Muscle layer of colon (tissue), 2 donors: ENCODE results near the gene LCOR.
A peak's percentile ranks its signal among the peaks of the same experiment; 100 is the strongest.

Experiments used
- H3K27ac ChIP-seq: one replicate; pipeline ENCODE4 v1.7.0; 2013; ENCODE audit warnings: low read depth, mild to moderate bottlenecking, low read length, moderate library complexity
- H3K27me3 ChIP-seq, 2 donors: one replicate each; pipeline ENCODE4 v1.7.0; 2013; ENCODE audit warnings: low read length in 2 of 2, mild to moderate bottlenecking in 2 of 2; ENCODE audit not compliant: insufficient read depth in 2 of 2, control insufficient read depth in 1 of 2
- H3K36me3 ChIP-seq: one replicate; pipeline ENCODE4 v1.7.0; 2013; ENCODE audit warnings: mild to moderate bottlenecking, low read length; ENCODE audit not compliant: insufficient read depth
- H3K4me1 ChIP-seq: one replicate; pipeline ENCODE4 v1.7.0; 2013; ENCODE audit warnings: mild to moderate bottlenecking, low read length; ENCODE audit not compliant: insufficient read depth
- H3K4me3 ChIP-seq, 2 donors: one replicate each; pipeline ENCODE4 v1.7.0; 2013; ENCODE audit warnings: low read length in 2 of 2, low read depth in 1 of 2, mild to moderate bottlenecking in 1 of 2, moderate library complexity in 1 of 2
- H3K9ac ChIP-seq: one replicate; pipeline ENCODE4 v1.7.0; 2013; ENCODE audit warnings: low read length
- H3K9me3 ChIP-seq: one replicate; pipeline ENCODE4 v1.7.0; 2013; ENCODE audit warnings: mild to moderate bottlenecking, low read length
- donor health status: abdominal sarcoma.
- donor health status: Adenocarcinoma of cecum.

LCOR gene

GRCh38 chr10:97019213-97019844 lies 187.2 kb downstream of the LCOR start:
- H3K27me3 ChIP-seq = no peaks in the 10 kb centered on the region
- no peak overlapping the region for H3K9ac ChIP-seq
- no peak overlapping the region for H3K27ac ChIP-seq
- peaks cover 22% of the 10 kb centered on the region for H3K4me1 ChIP-seq
- no peaks in the 10 kb centered on the region for H3K9me3 ChIP-seq
- H3K4me3 ChIP-seq = no peak overlapping the region
- H3K36me3 ChIP-seq = no peaks in the 10 kb centered on the region

DNA sequence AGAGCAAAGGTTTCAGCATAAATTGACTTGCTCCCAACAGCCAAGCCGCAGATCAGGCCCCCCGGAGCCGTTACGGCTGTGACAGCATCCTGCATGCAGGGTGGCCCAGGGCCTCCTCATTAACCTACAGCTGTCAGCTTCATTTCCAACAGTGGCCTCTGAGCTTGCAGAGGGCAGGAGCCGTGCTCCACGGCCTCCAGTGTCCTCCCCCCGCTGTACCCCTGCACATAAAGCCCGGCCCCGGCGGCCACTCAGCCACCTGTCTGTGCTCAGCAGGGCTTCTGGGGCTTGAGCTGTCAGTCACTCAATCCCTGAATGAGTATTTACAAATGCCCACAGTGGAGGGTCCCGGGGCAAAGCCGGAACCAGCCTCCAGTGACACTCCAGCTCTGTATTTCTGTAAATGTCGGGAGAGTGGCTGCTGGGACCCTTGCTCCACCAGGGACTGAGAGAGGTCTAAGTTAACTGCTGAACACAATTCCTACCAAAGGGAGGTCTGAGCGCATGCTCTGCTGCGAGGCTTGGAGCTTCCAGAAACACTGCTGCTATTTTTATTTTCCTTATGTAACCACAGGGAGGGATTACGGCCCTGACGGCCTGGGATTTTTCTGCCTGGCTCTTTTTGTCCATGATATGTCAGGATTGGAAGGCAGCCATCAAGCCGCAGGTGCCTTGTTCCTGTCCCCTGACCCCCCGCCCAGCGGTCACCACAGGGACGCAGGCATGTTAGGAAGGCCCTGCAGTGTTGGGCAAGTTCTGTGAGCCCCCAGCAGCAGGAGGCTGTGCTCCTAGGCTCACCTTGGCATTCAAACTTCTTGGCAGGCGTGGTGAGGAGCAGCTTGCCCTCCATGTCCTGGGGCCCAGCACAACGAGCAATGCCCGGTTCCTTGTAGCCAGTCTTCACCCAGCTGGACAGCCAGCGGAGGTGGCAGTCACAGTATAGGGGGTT lies 188.6 kb downstream of the LCOR start:
- Histone ChIP-seq H3K36me3 (no peaks in the 10 kb centered on the region), H3K4me1 (peaks cover 24% of the 10 kb centered on the region), H3K4me3 (no peak overlapping the region), H3K9me3 (no peaks in the 10 kb centered on the region), H3K9ac (peak overlapping the region; percentile 8), H3K27me3 (no peaks in the 10 kb centered on the region), H3K27ac (peak overlapping the region; percentile 60)

- H3K9me3 ChIP-seq = no peaks in the 10 kb centered on the region
- H3K36me3 ChIP-seq = no peaks in the 10 kb centered on the region
- no peak overlapping the region for H3K9ac ChIP-seq
- no peaks in the 10 kb centered on the region for H3K27me3 ChIP-seq
- H3K4me1 ChIP-seq = peaks cover 24% of the 10 kb centered on the region
- no peak overlapping the region for H3K4me3 ChIP-seq
- no peak overlapping the region for H3K27ac ChIP-seq
These were observed 190.5 kb downstream of the LCOR start for GRCh38 chr10:97022616-97023015.

- peak overlapping the region in 1 of 2 donors; percentile 2 for H3K4me3 ChIP-seq
- no peak overlapping the region for H3K27ac ChIP-seq
- no peaks in the 10 kb centered on the region for H3K9me3 ChIP-seq
- H3K27me3 ChIP-seq = no peaks in the 10 kb centered on the region
- H3K9ac ChIP-seq = no peak overlapping the region
- H3K36me3 ChIP-seq = no peaks in the 10 kb centered on the region
- peaks cover 24% of the 10 kb centered on the region for H3K4me1 ChIP-seq
These were observed 191.5 kb downstream of the LCOR start for GRCh38 chr10:97023401-97024167.

DNA sequence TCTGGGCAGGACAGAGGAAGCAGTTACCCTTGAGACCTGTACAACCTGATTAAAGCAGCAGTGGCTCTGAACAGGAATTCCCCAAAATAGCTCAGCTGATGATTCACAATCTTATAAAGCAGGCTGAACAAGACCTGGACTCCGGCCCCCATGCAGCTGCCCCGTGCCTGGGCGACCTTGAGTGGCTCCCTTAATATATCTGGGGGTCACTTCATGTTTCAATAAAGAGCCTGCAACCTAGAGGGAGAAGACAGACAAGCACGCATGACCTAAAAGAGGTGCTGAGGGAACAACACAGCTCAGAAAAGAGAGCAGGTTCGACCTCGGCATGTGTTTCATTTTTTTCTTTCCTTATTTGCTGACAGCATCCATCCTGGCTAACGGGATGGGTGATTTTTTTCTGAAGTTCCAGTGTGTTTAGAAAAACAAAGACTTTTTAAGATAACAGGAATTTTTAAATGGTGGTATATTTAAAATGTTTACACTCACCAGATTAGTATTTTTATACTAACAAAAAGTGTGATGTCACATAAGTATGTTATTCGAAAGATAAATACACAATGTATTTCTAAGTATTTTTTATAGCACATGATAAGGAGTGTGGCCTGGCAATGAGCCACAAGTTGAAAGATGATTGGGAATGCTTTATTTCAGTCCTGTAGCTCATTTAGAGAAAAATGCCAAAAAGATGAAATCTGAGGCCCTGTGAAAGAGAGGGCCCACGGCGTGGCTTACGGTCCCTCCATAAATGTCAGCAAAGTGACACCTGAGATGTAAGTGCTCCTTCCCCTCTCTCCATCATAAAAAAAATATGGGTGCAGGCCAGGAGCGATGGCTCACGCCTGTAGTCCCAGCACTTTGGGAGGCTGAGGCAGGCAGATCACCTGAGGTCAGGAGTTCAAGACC lies 192.3 kb downstream of the LCOR start:
- Histone ChIP-seq H3K4me1 (peaks cover 24% of the 10 kb centered on the region), H3K27ac (no peak overlapping the region), H3K9ac (no peak overlapping the region), H3K9me3 (no peaks in the 10 kb centered on the region), H3K36me3 (no peaks in the 10 kb centered on the region), H3K27me3 (no peaks in the 10 kb centered on the region), H3K4me3 (peak overlapping the region in 1 of 2 donors; percentile 2)

DNA sequence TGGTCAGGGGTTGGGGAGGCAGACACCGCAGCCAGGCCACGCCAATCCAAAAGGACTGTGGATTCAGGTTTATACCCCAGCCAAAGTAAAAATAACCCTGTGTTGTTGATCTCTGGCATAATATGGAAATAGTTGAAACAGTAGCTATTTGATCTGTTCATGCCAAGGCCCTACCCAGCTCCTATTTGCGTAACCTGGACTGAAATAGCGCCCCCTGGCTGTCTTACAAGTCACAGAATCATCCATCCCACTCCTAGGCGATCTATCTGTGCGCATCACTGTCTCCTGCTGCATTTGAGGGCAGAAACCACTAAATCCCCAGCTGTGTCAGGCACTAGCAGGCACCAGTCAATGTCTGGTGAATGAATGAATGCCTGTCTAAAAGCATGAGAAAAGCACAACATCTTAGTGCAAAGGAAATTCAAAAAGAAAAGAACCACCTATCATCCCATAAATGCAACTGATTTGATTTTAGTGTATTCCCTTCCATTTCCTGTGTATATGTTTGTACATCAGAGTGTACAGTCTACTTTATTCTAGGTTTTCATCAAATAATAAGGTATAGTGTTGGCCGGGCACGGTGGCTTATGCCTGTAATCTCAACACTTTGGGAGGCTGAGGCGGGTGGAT lies 193.6 kb downstream of the LCOR start:
- Histone ChIP-seq H3K9ac (no peak overlapping the region), H3K4me3 (no peak overlapping the region), H3K9me3 (no peaks in the 10 kb centered on the region), H3K36me3 (no peaks in the 10 kb centered on the region), H3K27ac (no peak overlapping the region), H3K27me3 (no peaks in the 10 kb centered on the region), H3K4me1 (peaks cover 16% of the 10 kb centered on the region)

- Histone ChIP-seq H3K27ac (no peak overlapping the region), H3K36me3 (no peaks in the 10 kb centered on the region), H3K9me3 (no peaks in the 10 kb centered on the region), H3K27me3 (no peaks in the 10 kb centered on the region), H3K9ac (no peak overlapping the region), H3K4me1 (peaks cover 10% of the 10 kb centered on the region), H3K4me3 (no peak overlapping the region)
These were observed 196.2 kb downstream of the LCOR start for GRCh38 chr10:97028126-97028831.

DNA sequence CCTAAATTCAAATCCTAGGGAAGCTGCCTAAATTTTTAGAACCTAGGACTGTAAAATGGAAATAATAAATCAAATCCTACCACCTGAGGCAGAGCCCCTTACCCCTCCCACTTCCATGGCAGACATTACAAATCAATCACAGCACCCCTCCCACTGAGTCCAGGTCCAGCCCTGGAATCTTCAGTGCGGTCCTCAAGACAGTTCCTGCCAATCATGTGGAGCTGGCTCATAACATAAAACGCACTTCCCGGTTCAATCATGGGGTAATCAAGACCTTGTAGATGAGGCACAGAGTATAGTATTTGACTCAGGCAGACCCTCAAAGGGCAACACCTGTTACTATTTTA lies 196.7 kb downstream of the LCOR start:
- Histone ChIP-seq H3K4me3 (no peak overlapping the region), H3K27me3 (no peaks in the 10 kb centered on the region), H3K27ac (no peak overlapping the region), H3K9ac (no peak overlapping the region), H3K9me3 (no peaks in the 10 kb centered on the region), H3K36me3 (no peaks in the 10 kb centered on the region), H3K4me1 (peaks cover 7% of the 10 kb centered on the region)

GRCh38 chr10:97029271-97029670 lies 197.2 kb downstream of the LCOR start:
- no peaks in the 10 kb centered on the region for H3K36me3 ChIP-seq
- H3K27me3 ChIP-seq = no peaks in the 10 kb centered on the region
- peaks cover 3% of the 10 kb centered on the region for H3K4me1 ChIP-seq
- H3K4me3 ChIP-seq = no peak overlapping the region
- H3K9me3 ChIP-seq = no peaks in the 10 kb centered on the region
- no peak overlapping the region for H3K9ac ChIP-seq
- no peak overlapping the region for H3K27ac ChIP-seq

DNA sequence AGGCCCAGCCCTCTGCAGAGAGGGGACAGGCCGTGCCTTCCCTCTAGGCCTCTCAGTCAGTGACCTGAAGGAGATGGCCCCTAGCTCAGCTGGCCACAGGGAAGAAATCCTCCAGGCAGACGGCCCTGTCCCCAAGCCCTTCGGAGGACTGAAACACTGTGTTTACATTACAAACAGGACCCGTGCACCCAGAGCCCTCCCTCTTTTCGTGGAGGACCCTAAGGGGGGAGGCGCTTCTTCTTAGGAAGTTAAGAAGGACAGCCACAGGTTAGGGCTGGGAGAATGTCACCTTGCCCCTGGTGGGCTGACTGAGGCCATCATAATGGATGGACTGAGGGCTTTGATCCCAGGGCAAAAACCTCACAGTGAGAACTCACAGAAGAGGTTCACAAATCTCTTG lies 198.8 kb downstream of the LCOR start:
- H3K4me3 ChIP-seq = no peak overlapping the region
- H3K4me1 ChIP-seq = no peaks in the 10 kb centered on the region
- H3K27ac ChIP-seq = no peak overlapping the region
- H3K9me3 ChIP-seq = no peaks in the 10 kb centered on the region
- H3K9ac ChIP-seq = no peak overlapping the region
- no peaks in the 10 kb centered on the region for H3K36me3 ChIP-seq
- H3K27me3 ChIP-seq = no peaks in the 10 kb centered on the region
